GM19023 (cell line): ENCODE measurements around the gene SUSD4.
"Not testable (repeated sequence)": the region's sequence is repeated elsewhere in the genome, so short reads cannot be mapped to it uniquely, and the experiment has no call there.

ENCODE experiments used
- ATAC-seq: cut with Tn5 transposase; IDR thresholded peaks from one replicate; pipeline ENCODE4 v1.9.1; 2021; ENCODE audit warnings: mild to moderate bottlenecking, moderate library complexity; ENCODE audit not compliant: unreplicated experiment

SUSD4 gene

GRCh38 chr1:223299553-223299952 is 64.4 kb downstream of the SUSD4 start:
- ATAC-seq: no peak

DNA sequence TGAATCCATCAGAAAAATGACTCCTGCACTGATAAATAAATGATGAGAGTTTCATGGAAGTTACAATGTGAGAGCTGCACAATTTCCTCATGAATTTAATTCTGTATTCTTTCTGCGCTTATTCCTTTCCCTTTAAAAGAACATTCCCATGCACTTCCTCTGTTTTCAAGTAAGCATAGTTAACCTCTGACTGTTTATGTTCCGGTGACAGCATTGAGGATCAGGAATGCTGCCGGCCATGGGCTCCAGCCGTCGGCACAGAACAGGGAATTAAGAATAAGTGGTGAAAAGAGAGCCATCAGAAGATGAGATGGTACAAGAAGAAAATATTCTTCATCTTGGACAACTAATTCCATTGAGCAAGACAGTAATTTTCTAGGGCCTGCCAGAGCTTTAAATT is 65.3 kb downstream of the SUSD4 start:
- ATAC-seq: no peak

- ATAC-seq: no peak
Measured at GRCh38 chr1:223297800-223298199, 66.2 kb downstream of the SUSD4 start.

GRCh38 chr1:223291796-223292195 is 72.2 kb downstream of the SUSD4 start:
- no peak for ATAC-seq

DNA sequence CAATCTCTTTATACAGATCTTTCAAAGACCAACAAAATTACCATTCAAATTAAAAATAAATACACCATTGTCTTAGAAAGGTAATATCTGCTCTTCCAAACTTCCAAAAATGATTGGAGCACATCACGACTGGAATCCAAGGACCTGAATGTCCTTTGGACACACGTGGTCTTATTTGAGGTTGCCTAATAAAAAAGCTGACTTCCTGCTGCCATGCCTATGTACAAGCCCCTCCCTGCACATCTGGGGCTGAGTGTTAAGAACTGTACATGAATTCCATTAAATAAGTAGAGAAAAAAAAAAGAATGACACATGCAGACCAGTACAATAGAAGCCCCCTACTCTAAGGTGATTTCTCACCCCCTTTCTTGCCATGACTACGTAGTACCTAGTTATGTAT is 73.6 kb downstream of the SUSD4 start:
- ATAC-seq: no peak

DNA sequence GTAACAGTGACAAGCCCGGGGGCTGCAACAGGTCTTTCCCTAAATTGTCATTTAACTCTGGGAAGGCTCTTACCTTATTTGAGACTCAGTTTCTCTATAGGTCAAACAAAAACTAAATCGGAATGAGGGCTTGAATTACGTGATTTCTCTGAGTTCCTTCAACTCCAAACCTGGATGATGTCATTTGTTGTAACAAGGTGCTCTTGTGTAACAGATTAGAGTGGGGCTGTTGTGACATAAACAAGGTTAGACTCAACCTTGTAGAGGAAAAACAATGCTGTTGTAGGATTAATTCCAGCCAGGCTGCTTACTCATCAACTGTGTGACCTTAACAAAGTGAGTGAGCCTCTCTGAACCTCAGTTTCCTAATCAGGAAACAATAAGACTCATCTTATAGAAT is 74.4 kb downstream of the SUSD4 start:
- ATAC-seq: no peak

DNA sequence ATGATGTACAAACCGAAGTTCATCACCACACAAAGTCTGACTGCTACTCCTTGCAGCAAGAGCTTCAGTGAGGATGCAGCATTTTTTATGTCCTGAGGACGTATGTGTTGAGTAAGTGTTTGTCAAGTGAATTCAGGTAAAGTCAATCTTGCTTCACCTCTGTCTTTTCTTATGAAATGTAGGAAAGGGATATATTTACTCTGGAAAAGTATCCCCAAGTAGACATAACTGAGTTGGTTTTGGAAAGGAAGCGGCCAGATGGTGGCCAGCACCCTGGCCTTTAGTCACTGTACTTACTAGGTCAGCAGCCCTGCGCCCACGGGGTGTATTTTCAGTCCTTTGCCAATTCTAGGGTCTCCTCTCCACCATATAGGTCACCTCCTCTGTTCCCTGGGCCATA is 75.2 kb downstream of the SUSD4 start:
- ATAC-seq: no peak

DNA sequence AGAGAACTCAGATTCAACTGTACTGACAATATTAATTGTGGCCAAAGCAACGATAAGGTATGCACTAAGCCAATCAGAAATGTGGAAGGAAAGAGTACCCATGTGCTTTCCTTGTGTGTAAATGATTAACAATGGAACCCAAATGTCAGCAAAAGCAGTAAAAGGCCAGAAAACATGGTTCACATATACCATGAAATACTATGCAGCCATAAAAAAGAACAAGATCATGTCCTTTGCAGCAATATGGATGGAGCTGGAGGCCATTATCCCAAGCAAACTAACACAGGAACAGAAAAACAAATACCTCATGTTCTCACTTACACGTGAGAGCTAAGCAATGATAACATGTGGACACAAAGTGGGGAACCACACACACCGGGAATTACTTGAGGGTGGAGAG is 78.5 kb downstream of the SUSD4 start:
- no peak for ATAC-seq

GRCh38 chr1:223283697-223284096 is 80.3 kb downstream of the SUSD4 start:
- not testable (repeated sequence) for ATAC-seq

- ATAC-seq: not testable (repeated sequence)
Measured at GRCh38 chr1:223278311-223278710, 85.7 kb downstream of the SUSD4 start.

DNA sequence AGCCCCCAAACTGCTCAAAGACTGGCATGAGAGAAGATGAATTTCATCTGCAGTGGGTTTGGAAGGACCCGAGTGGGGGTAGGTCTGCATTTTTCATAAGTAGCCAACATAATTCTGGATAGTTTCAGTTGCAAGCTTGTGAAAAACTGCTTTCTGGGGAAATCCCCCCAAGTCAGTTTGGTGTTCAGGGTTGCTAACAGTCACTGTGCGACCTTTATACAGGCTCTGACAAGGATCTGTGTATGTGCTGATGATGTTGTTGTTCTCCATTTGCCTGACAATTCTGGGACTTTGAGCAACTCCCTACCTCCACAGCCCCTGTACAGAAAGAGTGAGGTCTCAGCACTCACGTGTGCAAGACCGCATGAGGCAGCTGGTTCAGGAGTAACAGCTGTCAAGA is 87.9 kb downstream of the SUSD4 start:
- ATAC-seq: no peak

GRCh38 chr1:223273511-223273910 is 90.5 kb downstream of the SUSD4 start:
- no peak for ATAC-seq

DNA sequence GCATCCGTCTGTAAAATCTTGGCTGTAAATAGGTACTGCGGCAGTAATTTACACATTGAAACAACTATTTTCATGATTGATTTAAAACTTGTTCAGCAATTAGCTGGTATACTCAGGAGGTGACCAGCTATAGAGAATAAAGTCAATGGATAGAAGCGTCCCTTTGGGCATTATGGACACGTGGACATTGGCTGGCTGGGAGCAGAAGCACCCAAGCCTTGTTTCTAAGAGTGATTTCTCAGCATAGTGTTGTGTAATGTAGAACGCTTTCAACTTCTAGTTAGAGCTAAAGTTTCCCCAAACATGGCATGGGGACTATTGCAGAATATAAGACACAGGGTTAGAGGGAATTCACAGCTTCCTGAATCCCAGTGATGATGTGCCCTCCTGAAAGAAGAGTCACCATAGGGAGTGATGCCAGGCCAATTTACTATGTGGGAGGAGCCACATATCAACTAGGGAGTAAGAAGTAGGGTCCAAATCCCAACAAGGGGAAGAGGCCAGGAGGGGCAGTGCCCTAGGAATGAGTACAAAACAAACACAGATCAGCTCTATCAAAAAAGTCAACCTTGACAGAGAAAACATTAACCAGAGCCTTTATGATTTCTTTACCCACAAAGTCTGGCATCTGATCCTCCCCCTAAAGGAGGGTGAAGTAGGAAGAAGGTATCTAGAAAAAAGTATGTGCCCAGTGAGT is 92.7 kb downstream of the SUSD4 start:
- no peak for ATAC-seq

GRCh38 chr1:223270155-223270554 is 93.8 kb downstream of the SUSD4 start:
- no peak for ATAC-seq

DNA sequence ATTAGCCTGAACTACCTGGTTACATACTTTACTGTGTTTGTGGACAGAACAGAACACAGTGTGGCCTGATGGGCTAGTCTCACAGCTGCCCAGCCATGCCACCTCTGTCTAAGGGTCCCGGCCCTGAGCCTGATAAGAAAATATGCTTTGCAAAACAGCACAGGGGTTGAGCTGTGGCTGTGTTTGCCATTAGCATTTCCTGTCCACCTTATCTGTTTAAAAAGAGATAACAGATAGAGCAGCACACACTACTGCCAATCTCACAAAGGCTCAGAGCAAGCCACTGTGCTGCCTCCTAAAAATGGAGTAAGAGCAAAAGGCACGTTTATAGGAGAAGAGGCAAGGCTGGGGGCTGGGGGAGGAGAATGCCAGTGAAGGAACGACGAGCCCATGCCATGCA is 95.0 kb downstream of the SUSD4 start:
- no peak for ATAC-seq

GRCh38 chr1:223266632-223267172 is 97.3 kb downstream of the SUSD4 start:
- ATAC-seq: no peak

GRCh38 chr1:223264983-223265908 is 98.7 kb downstream of the SUSD4 start:
- ATAC-seq: no peak

- no peak for ATAC-seq
Measured at GRCh38 chr1:223264529-223264928, 99.4 kb downstream of the SUSD4 start.

DNA sequence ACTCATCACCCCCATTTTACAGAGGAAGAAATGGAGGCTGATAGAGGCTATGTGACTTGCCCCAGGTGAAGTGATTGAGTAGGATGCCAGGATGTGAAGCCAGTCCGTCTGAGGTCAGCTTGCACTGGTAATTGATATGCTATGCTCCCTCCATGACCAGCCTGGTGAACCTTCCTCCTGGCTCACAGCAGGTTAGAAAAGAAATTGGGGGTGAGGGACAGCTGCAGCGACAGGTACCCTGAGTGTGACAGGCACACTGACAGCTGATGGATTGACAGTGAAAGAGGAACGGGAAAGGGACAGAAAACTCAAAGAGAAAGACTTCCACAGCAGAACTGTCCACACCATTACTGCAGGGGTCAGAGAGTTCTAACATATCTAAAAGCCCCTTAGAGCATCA is 102.1 kb downstream of the SUSD4 start:
- ATAC-seq: no peak

- ATAC-seq: no peak
Measured at GRCh38 chr1:223260712-223261111, 103.3 kb downstream of the SUSD4 start.

DNA sequence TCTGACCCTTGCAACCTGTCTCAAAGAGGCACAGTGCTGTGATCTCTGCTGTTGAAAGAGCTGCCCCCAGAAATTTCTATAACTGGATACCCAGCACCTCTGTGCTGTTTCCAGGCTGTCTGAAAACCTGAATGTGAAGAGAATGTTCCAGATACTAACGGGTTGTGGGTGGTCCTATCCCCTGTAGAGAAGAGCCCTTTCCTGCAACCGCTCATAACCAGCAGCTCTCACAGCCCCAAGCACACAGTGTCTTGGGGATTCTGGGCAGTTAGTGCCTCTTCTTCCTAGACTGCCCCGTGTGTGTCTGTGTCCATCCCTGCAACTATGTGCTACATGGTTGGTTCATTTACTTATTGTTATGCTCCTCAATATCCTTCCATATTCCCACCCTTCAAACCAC is 104.5 kb downstream of the SUSD4 start:
- no peak for ATAC-seq

DNA sequence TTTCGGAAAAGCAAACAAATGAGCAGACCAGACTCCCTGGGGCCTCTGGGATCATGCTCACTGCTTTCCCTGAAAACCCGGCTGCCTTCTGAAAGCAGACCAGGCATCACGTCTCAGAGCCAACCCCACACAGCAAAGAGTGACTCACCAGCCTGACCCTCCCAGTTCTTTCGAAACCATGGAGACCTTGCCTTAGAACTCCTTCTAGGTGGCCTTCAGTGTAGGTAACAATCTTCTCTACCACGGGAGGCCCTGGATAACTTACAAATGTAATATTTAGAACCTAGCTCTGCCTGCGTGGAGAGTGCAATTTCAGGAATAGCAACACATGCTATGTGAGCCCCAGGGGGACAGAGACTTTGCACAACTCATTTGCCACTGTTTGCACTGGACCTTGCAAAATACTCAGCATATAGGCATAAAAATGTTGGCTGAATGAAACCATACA is 105.2 kb downstream of the SUSD4 start:
- no peak for ATAC-seq
